Astrocyte of the cerebellum (primary cell): Measurements from ENCODE around the gene IFT43.

ENCODE experiments used
- DNase-seq: peaks from one replicate; pipeline ENCODE4 v3.0.0-alpha.2; 2011; ENCODE audit warnings: low read depth
- H3K4me3 ChIP-seq: 2 replicates; pipeline ENCODE4 v1.5.1; 2011; ENCODE audit warnings: mild to moderate bottlenecking, low read depth, low read length, moderate library complexity
- CTCF ChIP-seq: IDR thresholded peaks from 2 replicates; pipeline ENCODE4 v1.5.1; 2012; ENCODE audit warnings: low read length, low read depth, moderate library complexity, mild to moderate bottlenecking; ENCODE audit errors: missing control alignments
- in situ Hi-C: cut with HindIII; loops from 2 replicates; pipeline ENCODE4 v1.10.0; 2017; ENCODE audit warnings: low sequenced_read_pairs

The IFT43 gene

DNA sequence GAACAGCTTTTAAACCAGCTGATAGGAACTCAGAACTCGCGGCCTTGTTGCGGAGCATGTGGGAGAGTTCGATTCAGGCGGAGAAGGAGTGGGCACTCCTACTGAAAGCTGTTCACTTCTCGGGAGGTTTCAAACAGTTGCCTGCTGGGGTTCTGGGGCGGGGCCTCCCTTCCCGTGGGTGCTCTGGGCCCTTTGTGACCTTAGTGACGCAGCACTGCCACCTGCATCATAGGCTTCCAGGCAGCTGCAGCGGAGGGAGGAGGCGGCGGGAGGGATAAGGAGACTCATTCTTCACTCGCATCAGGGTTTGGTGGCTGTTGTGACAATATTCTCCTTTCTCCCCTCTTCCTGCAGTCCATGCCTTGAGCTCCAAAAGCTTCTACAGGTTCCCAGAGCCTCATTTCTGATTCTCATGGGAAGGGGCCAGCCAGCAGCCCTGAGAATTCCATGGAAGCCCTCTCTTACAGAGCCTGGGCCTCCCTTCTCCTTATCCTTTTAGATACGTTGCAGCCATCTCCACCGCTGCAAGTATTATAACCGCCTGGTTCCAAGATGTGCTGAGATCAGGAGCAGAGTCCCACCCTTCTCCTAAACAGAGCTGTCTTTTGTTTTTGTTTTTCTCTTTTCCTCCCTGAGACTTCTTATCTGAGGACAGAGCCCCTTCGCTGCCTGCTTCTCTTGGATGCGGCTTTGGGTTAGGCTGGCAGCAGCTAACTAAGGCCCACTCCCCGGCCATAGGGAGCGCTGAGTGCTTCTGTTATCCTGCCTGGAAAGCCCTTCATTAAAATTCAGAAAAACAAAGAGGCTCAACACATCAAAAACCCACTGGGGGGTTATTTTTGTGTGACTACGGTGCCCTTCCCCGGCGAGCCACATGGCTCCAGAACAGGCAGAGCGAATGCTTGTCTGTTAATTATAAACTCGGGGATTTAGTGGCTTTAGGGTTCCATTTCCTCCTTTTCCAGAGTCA is 98.5 kb downstream of the IFT43 start:
- DNase-seq, result no peak
- no peak overlapping the region for H3K4me3 ChIP-seq
- no peak for TF ChIP-seq CTCF
- in situ Hi-C loops, result no loop called here

GRCh38 chr14:76085358-76085757 is 99.8 kb downstream of the IFT43 start:
- H3K4me3 ChIP-seq, result no peak overlapping the region
- no peak for TF ChIP-seq CTCF
- in situ Hi-C loops, result no loop called here
- DNase-seq, result no peak

DNA sequence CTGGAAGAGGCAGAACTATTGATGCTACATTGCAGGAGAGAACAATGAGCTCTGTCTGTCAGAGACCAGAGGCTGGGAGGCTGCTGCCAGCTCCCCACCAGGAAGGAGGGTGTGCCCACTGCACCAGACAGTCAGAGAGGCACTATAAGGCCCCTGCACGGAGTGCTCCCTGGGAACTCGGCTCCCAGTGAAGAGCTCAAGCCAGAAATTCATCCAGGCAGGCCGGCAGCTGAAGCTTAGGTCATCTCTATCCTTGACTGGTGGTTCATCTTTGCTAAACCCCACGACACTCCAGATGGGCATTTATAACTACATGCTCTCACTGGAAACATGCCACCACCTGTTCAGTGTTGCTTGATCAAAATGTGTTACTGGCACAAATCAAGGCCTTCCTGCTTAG is 101.1 kb downstream of the IFT43 start:
- TF ChIP-seq CTCF, result no peak
- in situ Hi-C loops, result no loop called here

GRCh38 chr14:76088326-76088725 is 102.8 kb downstream of the IFT43 start:
- in situ Hi-C loops, result no loop called here
- no peak for TF ChIP-seq CTCF
- DNase-seq, result no peak
- H3K4me3 ChIP-seq, result no peak overlapping the region

More for the DNA sequence above, 101.1 kb downstream of the IFT43 start:
- H3K4me3 ChIP-seq, result no peak overlapping the region
- DNase-seq, result no peak

- in situ Hi-C loops, result no loop called here
- DNase-seq, result no peak
- TF ChIP-seq CTCF, result no peak
- H3K4me3 ChIP-seq, result no peak overlapping the region
Observed at GRCh38 chr14:76088771-76089571, 103.4 kb downstream of the IFT43 start.

DNA sequence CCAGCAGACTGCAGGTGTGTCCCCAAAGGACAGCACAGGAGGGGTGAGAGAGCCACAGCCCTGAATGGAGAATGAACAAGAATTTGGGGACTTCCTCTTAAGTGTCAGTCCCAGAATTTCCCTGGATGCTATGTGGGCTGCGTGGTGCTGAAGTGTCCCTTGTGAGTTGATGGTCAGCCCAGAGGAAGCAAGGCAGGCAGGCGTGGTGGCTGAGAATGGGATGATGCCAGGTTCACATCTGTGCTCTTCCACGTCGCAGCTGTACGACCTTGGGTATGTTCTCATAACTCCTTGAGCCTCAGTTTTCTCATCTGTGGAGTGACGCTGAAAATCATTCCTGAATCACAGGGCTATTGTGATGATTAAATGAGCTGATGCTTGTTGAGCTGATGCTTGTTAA is 104.0 kb downstream of the IFT43 start:
- no peak overlapping the region for H3K4me3 ChIP-seq
- in situ Hi-C loops, result no loop called here
- no peak for TF ChIP-seq CTCF
- no peak for DNase-seq
